ENCODE data around the gene HDAC4.

HDAC4 gene

DNA sequence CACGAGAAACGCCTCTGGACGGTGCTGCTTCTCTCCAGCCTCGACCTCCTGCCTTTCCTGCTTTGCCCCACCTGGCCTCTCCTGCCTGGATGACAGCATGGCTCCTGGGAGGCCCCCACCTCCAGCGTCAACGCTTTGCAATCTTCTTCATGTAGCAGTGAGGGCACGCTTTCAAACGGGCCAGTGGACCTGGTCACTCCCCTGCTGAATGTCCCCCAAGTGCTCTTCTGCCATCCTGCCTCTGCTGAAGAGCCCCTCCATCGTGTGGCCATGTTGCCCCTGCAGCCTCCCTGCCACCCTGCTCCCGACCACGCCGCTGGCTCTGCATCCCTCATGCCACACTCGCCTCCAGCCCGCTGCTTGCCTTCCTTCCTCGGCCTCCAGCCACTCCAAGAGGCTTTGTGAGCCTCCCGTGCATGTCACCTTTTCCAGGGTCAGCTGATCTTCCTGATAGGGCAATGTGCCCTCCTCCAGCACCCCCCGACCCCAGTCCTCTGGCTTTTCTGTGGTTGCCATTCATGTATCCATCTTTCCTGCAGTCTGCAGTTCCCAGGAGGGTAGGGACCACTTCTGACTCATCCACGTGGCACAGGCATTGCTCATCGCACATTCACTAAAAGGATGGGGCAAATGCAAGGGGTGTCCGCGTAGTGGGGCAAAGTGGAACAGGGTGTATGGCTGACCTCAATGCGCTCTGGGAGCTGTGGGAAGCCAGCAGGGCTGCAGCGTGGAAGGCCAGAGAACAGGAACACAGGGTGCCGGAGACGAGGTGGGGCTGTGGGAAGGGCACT lies 284.2 kb downstream of the HDAC4 start (continued):
- TF ChIP-seq ZNF585B (tag by site-specific recombination; IDR thresholded peaks at IDR 0.05), result no peak
- TF ChIP-seq, protein P1, sequence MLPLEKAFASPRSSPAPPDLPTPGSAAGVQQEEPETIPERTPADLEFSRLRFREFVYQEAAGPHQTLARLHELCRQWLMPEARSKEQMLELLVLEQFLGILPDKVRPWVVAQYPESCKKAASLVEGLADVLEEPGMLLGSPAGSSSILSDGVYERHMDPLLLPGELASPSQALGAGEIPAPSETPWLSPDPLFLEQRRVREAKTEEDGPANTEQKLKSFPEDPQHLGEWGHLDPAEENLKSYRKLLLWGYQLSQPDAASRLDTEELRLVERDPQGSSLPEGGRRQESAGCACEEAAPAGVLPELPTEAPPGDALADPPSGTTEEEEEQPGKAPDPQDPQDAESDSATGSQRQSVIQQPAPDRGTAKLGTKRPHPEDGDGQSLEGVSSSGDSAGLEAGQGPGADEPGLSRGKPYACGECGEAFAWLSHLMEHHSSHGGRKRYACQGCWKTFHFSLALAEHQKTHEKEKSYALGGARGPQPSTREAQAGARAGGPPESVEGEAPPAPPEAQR (tag by site-specific recombination; IDR thresholded peaks at IDR 0.05), result no peak
- TF ChIP-seq, protein P2, sequence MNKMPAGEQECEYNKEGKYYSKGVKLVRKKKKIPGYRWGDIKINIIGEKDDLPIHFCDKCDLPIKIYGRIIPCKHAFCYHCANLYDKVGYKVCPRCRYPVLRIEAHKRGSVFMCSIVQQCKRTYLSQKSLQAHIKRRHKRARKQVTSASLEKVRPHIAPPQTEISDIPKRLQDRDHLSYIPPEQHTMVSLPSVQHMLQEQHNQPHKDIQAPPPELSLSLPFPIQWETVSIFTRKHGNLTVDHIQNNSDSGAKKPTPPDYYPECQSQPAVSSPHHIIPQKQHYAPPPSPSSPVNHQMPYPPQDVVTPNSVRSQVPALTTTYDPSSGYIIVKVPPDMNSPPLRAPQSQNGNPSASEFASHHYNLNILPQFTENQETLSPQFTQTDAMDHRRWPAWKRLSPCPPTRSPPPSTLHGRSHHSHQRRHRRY (tag by site-specific recombination; IDR thresholded peaks at IDR 0.05), result no peak
- TF ChIP-seq, protein P3, sequence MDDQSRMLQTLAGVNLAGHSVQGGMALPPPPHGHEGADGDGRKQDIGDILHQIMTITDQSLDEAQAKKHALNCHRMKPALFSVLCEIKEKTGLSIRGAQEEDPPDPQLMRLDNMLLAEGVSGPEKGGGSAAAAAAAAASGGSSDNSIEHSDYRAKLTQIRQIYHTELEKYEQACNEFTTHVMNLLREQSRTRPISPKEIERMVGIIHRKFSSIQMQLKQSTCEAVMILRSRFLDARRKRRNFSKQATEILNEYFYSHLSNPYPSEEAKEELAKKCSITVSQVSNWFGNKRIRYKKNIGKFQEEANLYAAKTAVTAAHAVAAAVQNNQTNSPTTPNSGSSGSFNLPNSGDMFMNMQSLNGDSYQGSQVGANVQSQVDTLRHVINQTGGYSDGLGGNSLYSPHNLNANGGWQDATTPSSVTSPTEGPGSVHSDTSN (CRISPR knock-in tag; IDR thresholded peaks at IDR 0.05), result no peak
- no peak for TF ChIP-seq ZNF624 (tag by site-specific recombination; IDR thresholded peaks at IDR 0.05)
- TF ChIP-seq, protein P4, sequence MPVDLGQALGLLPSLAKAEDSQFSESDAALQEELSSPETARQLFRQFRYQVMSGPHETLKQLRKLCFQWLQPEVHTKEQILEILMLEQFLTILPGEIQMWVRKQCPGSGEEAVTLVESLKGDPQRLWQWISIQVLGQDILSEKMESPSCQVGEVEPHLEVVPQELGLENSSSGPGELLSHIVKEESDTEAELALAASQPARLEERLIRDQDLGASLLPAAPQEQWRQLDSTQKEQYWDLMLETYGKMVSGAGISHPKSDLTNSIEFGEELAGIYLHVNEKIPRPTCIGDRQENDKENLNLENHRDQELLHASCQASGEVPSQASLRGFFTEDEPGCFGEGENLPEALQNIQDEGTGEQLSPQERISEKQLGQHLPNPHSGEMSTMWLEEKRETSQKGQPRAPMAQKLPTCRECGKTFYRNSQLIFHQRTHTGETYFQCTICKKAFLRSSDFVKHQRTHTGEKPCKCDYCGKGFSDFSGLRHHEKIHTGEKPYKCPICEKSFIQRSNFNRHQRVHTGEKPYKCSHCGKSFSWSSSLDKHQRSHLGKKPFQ (tag by site-specific recombination; IDR thresholded peaks at IDR 0.05), result no peak
- no peak for TF ChIP-seq GLIS2 (tag by site-specific recombination; IDR thresholded peaks at IDR 0.05)

DNA sequence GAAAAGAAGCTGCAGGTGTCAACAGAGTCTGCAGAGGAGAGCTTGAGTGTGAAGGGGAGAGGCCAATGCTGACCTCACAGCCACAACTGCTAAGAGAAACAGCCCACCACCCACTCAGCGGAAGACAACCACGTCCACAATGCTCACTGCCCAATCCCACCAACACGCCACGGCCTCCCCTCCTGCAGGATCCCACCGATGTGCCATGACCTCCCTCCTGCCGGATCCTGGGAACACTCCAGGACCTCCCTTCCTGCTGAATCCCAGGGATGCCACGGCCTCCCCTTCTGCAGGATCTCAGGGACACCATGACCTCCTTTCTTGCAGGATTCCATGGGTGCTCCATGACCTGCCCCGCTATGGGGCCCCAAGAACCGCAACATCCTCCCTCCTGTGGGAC lies 285.2 kb downstream of the HDAC4 start:
- H3K9me3 ChIP-seq (ENCODE audit: control insufficient read depth, insufficient read depth, low read depth, low read length), result no peaks in the 10 kb centered on the region
- no peak overlapping the region for H3K27ac ChIP-seq (ENCODE audit: extremely low read depth, low read depth, low read length)
- peaks cover 0 to 10% of the 10 kb centered on the region in 2 experiments; a peak in 1 of 3 replicates for H3K36me3 ChIP-seq (ENCODE audit: control insufficient read depth in 2 of 2, insufficient read depth in 1 of 2, low read length in 2 of 2)
- ChIA-PET CTCF (no interaction called here), POLR2A (no interaction called here)
- H3K4me1 ChIP-seq (ENCODE audit: control insufficient read depth, insufficient read depth, low read length), result peaks cover 7% of the 10 kb centered on the region
- no peak overlapping the region for H3K4me3 ChIP-seq (ENCODE audit: low read depth, low read length)
- no peak for TF ChIP-seq ZNF112 (tag by site-specific recombination; IDR thresholded peaks at IDR 0.05)
- TF ChIP-seq ZNF248 (tag by site-specific recombination; IDR thresholded peaks at IDR 0.05), result no peak
- TF ChIP-seq, protein P5, sequence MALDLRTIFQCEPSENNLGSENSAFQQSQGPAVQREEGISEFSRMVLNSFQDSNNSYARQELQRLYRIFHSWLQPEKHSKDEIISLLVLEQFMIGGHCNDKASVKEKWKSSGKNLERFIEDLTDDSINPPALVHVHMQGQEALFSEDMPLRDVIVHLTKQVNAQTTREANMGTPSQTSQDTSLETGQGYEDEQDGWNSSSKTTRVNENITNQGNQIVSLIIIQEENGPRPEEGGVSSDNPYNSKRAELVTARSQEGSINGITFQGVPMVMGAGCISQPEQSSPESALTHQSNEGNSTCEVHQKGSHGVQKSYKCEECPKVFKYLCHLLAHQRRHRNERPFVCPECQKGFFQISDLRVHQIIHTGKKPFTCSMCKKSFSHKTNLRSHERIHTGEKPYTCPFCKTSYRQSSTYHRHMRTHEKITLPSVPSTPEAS (tag by site-specific recombination; IDR thresholded peaks at IDR 0.05), result no peak
- TF ChIP-seq ZNF747 (tag by site-specific recombination; IDR thresholded peaks at IDR 0.05), result no peak
- TF ChIP-seq, protein P4 (tag by site-specific recombination; IDR thresholded peaks at IDR 0.05), result no peak
- TF ChIP-seq, protein P6, sequence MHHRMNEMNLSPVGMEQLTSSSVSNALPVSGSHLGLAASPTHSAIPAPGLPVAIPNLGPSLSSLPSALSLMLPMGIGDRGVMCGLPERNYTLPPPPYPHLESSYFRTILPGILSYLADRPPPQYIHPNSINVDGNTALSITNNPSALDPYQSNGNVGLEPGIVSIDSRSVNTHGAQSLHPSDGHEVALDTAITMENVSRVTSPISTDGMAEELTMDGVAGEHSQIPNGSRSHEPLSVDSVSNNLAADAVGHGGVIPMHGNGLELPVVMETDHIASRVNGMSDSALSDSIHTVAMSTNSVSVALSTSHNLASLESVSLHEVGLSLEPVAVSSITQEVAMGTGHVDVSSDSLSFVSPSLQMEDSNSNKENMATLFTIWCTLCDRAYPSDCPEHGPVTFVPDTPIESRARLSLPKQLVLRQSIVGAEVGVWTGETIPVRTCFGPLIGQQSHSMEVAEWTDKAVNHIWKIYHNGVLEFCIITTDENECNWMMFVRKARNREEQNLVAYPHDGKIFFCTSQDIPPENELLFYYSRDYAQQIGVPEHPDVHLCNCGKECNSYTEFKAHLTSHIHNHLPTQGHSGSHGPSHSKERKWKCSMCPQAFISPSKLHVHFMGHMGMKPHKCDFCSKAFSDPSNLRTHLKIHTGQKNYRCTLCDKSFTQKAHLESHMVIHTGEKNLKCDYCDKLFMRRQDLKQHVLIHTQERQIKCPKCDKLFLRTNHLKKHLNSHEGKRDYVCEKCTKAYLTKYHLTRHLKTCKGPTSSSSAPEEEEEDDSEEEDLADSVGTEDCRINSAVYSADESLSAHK (tag by site-specific recombination; IDR thresholded peaks at IDR 0.05), result no peak
- TF ChIP-seq ZNF133 (tag by site-specific recombination; IDR thresholded peaks at IDR 0.05), result no peak
- TF ChIP-seq ZFHX2 (tag by site-specific recombination; conservative IDR thresholded peaks at IDR 0.05), result no peak
- TF ChIP-seq ZNF223 (tag by site-specific recombination; IDR thresholded peaks at IDR 0.05), result no peak
- TF ChIP-seq ZFP69B (tag by site-specific recombination; IDR thresholded peaks at IDR 0.05), result no peak
- no peak for TF ChIP-seq YY2 (tag by site-specific recombination; IDR thresholded peaks at IDR 0.05)
- no peak for TF ChIP-seq GFI1B (tag by site-specific recombination; IDR thresholded peaks at IDR 0.05)
- TF ChIP-seq, protein P2 (tag by site-specific recombination; IDR thresholded peaks at IDR 0.05), result no peak
- no peak for TF ChIP-seq EGR2 (tag by site-specific recombination; IDR thresholded peaks at IDR 0.05; ENCODE audit: low read depth)
- TF ChIP-seq, protein P7, sequence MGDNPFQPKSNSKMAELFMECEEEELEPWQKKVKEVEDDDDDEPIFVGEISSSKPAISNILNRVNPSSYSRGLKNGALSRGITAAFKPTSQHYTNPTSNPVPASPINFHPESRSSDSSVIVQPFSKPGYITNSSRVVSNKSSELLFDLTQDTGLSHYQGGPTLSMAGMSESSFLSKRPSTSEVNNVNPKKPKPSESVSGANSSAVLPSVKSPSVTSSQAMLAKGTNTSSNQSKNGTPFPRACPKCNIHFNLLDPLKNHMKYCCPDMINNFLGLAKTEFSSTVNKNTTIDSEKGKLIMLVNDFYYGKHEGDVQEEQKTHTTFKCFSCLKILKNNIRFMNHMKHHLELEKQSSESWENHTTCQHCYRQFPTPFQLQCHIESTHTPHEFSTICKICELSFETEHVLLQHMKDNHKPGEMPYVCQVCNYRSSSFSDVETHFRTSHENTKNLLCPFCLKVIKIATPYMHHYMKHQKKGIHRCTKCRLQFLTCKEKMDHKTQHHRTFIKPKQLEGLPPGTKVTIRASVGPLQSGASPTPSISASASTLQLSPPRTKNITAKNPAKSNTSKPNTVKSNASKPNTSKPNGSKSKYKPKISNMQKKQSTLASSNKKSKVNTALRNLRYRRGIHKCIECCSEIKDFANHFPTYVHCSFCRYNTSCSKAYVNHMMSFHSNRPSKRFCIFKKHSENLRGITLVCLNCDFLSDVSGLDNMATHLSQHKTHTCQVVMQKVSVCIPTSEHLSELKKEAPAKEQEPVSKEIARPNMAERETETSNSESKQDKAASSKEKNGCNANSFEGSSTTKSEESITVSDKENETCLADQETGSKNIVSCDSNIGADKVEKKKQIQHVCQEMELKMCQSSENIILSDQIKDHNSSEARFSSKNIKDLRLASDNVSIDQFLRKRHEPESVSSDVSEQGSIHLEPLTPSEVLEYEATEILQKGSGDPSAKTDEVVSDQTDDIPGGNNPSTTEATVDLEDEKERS (tag by site-specific recombination; IDR thresholded peaks at IDR 0.05), result no peak
